NCI-H2081 (cell line): ENCODE data around the gene HP.
"Not testable (repeated sequence)": the region's sequence is repeated elsewhere in the genome, so short reads cannot be mapped to it uniquely, and the experiment has no call there.

ENCODE experiments used
- DNase-seq, 2 experiments: peaks; one replicate each; lab custom pipeline; 2025; lab: John Stamatoyannopoulos, UW

Gene HP

GRCh38 chr16:72043539-72043938 lies 10.8 kb upstream of the HP start:
- DNase-seq, result no peak

- DNase-seq, result no peak
Measured at GRCh38 chr16:72044296-72044695, 10.0 kb upstream of the HP start.

GRCh38 chr16:72044825-72045359 lies 9.4 kb upstream of the HP start:
- no peak for DNase-seq

- DNase-seq, result no peak
Measured at GRCh38 chr16:72049110-72049509, 5.2 kb upstream of the HP start.

GRCh38 chr16:72050769-72051464 lies 3.4 kb upstream of the HP start:
- no peak for DNase-seq

- DNase-seq, result no peak
Measured at GRCh38 chr16:72051818-72052217, 2.5 kb upstream of the HP start.

GRCh38 chr16:72055911-72056310 lies 1.6 kb downstream of the HP start:
- DNase-seq, result no peak

- DNase-seq, result not testable (repeated sequence)
Measured at GRCh38 chr16:72057313-72057712, 3.0 kb downstream of the HP start.

GRCh38 chr16:72059060-72059459 lies 4.8 kb downstream of the HP start:
- DNase-seq, result not testable (repeated sequence)

GRCh38 chr16:72060405-72060804 lies 6.1 kb downstream of the HP start:
- no peak for DNase-seq

- DNase-seq, result no peak
Measured at GRCh38 chr16:72061564-72061963, 7.3 kb downstream of the HP start.

- DNase-seq, result no peak
Measured at GRCh38 chr16:72064361-72064894, 10.1 kb downstream of the HP start.

- peak; percentile 2 to 17 for DNase-seq
Measured at GRCh38 chr16:72066747-72067146, 12.4 kb downstream of the HP start.

GRCh38 chr16:72068930-72069329 lies 14.6 kb downstream of the HP start:
- DNase-seq, result no peak

GRCh38 chr16:72072514-72073342 lies 18.4 kb downstream of the HP start:
- no peak for DNase-seq

GRCh38 chr16:72073560-72074230 lies 19.4 kb downstream of the HP start:
- DNase-seq, result no peak

- not testable (repeated sequence) for DNase-seq
Measured at GRCh38 chr16:72075067-72075466, 20.8 kb downstream of the HP start.

GRCh38 chr16:72076991-72077706 lies 22.8 kb downstream of the HP start:
- not testable (repeated sequence) for DNase-seq

- no peak for DNase-seq
Measured at GRCh38 chr16:72083778-72084404, 29.6 kb downstream of the HP start.

- DNase-seq, result no peak
Measured at GRCh38 chr16:72084445-72084844, 30.1 kb downstream of the HP start.

- no peak for DNase-seq
Measured at GRCh38 chr16:72085002-72085401, 30.7 kb downstream of the HP start.
